SIG-M5 treated with dmso at 0.1 percent for 504 hours (cell line): Measurements from ENCODE around the gene SLC22A31.

ENCODE experiments used
- DNase-seq: peaks from one replicate; lab custom pipeline; 2025; ENCODE audit not compliant: unreplicated experiment; lab: John Stamatoyannopoulos, UW

The SLC22A31 gene

DNA sequence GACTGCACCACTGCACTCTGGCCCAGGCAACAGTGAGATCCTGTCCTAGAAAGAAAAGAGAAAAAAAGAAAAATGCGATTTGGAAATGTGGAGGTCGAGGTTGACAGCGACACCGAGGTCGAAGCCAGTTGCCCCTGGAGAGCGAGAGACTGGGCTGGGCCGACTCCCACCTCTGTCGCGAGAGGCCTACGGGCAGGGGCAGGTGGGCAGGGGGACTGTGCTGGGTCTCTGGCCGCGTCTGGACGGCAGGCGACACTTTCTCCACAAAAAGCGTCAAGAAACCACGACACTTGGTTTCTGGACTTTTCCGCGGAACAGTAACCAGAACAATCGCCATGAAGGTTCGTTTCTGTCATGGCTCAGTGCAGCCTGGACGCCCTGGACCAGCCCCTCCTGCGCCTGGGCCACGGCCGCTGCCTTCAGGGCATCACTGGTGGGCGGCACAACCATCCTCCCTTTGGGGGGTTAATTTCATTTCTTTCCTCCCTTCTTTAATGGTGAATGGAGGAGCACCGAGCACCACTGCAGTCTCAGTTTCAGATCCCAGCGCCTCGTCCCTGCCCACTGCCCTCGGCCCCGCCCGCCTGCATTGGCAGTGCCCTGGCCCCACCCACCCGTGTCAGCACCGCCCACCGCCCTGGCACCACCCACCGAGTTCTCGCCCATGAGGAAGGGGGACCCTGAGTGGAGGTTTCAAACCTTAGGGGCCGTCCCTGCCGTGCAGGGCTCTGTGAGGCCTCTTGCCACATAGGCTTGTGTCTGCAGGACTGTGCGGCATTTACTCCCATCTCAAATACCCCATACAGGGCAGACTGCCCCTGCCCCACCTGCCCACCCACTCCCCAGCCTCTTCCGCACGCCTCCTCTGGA lies 47.3 kb downstream of the SLC22A31 start:
- DNase-seq = peak; percentile 58

- no peak for DNase-seq
Measured at GRCh38 chr16:89150981-89151380, 49.4 kb downstream of the SLC22A31 start.

GRCh38 chr16:89150090-89150835 lies 50.1 kb downstream of the SLC22A31 start:
- no peak for DNase-seq

DNA sequence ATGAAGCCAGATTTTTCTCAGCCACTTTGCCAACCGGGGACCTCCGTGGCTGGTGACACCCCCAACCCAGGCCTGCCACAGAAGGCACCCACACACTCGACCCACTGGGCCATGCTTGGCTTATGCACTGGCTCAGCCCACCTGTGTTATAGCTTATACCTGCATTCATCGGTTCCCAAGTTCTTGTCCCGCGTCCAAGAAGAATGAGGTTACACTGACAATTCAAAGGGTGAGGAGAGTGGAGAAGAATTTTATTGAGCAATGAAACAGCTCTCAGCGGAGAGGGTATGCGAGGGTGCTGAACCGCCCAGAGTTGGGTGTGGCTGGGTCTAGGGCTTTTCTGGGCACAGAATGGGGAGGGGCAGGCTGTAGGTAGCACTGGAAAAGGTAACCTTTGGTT lies 51.0 kb downstream of the SLC22A31 start:
- DNase-seq = no peak

DNA sequence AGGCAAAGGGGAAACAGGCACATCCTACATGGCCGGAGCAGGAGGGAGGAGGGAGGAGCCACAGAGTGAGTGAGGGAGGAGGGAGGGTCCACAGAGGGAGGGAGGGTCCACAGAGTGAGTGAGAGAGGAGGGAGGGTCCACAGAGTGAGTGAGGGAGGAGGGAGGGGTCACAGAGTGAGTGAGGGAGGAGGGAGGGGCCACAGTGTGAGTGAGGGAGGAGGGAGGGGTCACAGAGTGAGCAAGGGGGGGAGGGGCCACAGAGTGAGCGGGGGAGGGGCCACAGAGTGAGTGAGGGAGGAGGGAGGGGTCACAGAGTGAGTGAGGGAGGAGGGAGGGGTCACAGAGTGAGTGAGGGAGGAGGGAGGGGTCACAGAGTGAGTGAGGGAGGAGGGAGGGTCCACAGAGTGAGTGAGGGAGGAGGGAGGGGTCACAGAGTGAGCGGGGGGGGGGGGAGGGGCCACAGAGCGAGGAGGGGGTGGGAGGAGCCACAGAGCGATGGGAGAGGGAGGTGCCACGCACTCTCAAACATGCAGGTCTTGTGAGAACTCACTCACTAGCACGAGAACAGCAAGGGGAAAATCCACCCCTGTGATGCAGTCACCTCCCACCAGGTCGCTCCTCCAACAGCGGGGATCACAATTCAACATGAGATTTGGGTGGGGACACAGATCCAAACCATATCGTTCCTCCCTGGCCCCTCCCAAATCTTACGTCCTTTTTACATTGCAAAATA lies 53.1 kb downstream of the SLC22A31 start:
- no peak for DNase-seq

DNA sequence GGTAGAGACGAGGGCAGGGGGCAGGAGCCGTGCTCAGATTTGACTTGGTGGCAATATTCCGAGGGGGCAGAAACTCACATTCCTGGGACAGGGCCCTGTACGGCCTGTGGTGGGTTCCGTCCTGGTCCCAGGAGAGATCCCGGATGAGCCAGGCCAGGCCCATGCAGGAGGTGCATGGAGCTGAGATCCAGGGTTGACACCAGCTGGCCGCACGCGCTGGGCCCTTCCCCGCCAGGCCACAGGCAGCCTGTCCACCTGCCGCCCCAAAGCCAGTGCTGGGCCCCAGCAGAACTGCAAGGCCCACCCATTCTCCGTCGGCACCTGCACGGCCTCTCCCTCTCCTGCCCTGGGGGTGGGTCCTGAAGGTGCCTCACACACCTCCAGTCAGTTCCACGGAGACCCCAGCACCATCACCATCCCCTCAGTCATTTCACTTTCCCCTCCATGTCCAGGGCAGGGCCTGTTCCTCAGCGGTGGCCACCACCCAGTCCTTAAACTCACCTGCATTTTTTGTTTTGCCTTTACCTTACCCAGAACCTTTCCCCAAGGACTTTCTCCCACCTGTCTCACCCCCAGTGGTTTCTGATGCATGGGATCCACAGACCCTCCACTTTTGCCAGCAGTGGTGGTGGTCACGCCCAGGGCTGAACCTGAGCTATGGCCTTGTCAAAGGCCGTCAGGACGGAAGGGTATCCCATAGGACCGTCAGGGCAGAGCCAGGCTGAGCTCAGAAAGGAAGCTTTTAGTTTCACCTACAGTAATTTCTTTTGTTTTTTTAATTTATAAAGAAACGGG lies 53.9 kb downstream of the SLC22A31 start:
- DNase-seq = no peak
